Measurements from ENCODE around the gene OGFOD3.

- TF ChIP-seq TAF1 (IDR thresholded peaks at IDR 0.05; ENCODE audit: low read depth, low read length) (no peak), POLR2A (IDR thresholded peaks at IDR 0.05; ENCODE audit: low read depth, low read length) (no peak), POLR2AphosphoS5 (IDR thresholded peaks at IDR 0.05; ENCODE audit: low read depth, low read length) (no peak), POU2F2 (IDR thresholded peaks at IDR 0.05; ENCODE audit: low read depth, low read length) (no peak)
Observed at GRCh38 chr17:82402865-82403264, 15.5 kb downstream of the OGFOD3 start.

Data from GM12891 (cell line).